ENCODE results near the gene COL10A1.

COL10A1 gene

DNA sequence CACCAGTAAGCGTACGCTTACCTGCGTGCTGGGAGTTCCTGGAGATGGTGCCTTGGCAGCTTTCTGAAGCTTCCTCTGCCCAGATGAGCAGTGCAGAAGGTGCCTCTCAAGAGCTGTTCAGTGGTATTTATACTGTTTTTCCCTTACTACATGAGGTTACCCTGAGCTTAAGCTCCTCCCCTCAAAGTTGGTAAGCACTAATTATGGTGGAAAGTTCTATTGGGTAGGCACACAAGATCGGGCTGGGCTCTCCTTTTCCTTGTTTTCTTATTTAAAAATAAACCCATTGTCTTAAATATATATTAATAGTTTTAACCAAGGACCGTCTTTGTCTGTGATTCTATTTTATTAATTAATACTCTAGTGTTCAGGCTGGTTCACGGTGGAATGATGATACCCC, at the start of gene COL10A1:
COL10A1 (minus strand) TSS at position 101 of the 400 bp plus-strand sequence. CDS start 640 bp downstream, outside the sequence.
- DNase-seq, result no peak

GRCh38 chr6:116175344-116175743, 49.4 kb upstream of the COL10A1 start:
- no peak for DNase-seq

GRCh38 chr6:116173928-116174327, 48.0 kb upstream of the COL10A1 start:
- DNase-seq, result no peak

DNA sequence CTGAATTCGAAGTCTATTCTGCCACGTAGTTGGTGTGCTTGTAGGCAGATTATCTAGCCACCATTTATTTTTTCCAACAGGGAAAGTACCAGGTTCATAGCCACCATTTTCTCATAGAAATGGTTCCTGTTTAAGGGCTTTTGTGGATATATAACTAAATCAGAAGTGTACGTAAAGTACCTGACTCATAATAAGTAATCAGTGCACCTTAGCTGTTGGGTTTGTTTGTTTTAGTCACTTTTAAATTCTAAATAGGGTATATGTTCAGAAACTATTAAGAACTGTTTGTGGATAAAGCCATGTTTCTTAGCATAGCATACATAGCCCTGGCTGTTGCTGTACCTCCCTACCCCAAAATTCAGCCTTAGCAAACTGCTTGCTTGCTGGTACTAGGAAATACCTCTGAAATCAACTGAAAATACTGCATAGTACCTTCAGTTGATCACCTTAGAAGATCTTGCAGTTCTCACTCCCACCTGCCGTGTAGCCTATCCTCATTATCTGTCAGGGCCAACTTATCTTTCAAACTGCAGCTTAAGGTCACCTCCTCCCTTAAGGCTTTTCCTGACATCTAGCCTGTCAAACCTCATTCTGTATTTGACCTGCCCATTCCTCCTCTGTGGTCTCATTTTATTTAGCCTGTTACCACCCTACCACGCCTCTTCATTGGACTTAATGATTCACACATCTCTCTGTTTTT, 44.6 kb upstream of the COL10A1 start:
- DNase-seq, result no peak

- no peak for DNase-seq
These were observed 43.9 kb upstream of the COL10A1 start for GRCh38 chr6:116169880-116170279.

DNA sequence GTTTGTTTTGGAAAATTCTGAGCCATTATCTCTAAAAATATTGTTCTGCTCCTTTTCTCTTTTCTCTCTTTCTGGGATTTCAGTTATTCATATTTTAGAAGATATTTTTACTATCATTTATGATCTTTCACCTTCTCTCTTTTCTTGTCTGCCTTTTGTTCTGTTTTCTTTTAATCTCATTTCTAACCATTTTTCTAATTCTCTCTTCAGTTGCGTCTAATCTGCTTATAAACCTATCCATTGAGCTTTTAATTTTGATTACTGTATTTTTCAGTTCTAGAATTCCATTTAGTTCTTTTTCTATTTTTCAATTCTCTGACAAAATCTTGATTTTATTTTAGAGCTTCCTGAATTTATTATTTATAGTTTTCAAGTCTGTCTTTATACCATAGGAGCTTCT, 42.2 kb upstream of the COL10A1 start:
- no peak for DNase-seq

DNA sequence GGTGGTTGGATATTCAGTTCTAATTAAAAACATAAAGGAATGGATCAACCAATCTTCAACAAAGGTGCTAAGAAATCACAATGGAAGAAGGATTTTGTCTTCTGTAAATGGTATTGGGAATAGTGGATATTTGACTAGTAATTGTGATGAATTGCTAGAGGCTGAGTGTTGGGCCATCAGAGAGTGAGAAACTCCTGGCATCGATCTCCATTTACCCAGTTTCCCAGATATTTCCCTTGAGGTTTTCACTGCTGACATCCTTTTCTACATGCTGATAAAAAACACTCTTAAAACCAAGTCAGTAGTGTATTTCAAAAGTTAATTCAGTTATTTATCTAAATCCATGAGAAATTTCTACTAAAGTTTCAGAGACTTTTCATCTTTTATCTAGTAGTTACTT, 40.4 kb upstream of the COL10A1 start:
- DNase-seq, result no peak

DNA sequence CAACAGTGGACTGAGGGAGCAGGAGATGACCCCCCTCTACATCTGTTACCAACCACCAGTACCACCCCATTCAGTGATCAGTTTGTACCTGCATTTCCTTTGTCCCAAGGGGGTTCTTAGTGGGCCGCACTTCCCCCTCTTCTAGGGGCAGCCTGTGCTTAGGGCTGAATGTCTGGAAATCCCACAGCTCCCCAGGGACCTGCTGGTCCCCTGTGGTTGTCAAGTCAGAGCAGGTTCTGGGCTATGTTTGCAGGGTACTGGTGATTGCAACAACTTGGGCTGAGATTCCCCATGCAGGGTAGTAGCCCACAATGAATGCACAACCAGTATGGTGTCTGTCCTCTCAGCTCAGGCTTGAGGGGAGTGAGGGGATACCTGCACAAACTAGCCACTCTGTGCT, 39.7 kb upstream of the COL10A1 start:
- no peak for DNase-seq

- no peak for DNase-seq
These were observed 34.0 kb upstream of the COL10A1 start for GRCh38 chr6:116159782-116160524.

DNA sequence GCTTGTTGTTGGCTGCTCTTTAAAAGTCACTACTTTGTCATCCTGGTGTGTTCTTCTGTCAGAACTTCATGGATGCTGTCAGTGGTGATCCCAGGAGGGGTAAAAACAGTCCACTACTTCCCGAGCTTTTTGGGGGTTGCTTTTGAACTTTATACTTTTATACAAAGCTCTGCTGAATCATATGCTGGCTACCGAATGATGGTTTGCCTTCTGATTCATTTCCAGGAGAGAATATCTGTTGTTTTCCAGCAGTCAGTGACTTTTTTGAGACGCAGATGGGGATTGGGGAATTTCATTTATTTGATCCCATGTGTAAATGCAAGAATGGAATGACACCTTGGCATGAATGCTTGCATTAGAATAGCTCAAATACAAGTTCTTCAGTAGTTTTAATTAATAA, 32.7 kb upstream of the COL10A1 start:
- DNase-seq, result no peak

GRCh38 chr6:116157391-116157790, 31.5 kb upstream of the COL10A1 start:
- no peak for DNase-seq

DNA sequence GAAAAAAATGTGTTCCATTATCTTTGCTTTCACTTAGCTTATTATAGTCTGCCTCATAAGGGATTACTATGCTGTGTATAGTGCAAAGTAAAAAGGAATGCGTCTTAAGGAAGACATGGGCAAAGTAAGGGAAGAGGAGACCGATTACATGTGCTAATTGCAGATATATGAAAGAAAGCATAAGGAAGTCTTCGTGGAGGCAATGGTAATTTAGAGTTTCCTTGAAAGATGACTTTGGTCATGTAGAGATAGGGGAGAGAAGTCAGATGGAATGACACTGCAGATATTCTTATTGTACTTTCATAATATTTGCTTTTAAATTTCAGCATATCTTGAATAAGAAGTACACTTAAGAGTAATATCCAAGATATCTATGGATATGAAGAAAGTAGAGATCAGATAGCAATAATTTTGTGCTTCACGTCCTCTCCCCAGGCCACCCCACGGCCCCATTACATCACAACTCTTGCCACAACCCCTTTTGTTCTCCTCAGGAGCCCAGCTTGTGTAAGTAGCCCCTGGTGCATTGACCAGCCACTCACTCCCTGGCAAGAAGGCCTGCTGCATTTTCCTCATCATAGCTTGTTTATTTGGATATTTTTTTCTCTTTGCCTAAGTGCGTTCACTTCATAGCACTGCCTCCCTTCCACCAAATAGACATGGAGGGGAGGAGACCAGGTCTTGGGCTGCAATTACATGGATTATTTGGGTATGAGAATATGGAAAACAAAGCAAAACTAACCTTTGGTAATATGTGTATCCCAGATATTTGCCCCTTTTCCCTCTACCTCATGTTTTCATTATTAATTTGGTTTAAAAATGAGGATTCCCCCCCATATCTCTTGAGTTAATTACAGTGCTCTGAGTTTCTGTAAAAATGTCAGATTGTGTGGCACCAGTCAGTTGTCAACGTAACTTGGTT, 30.7 kb upstream of the COL10A1 start:
- DNase-seq, result no peak

GRCh38 chr6:116154887-116155286, 29.0 kb upstream of the COL10A1 start:
- DNase-seq, result no peak

GRCh38 chr6:116152620-116153019, 26.7 kb upstream of the COL10A1 start:
- DNase-seq, result no peak

- no peak for DNase-seq
These were observed 20.1 kb upstream of the COL10A1 start for GRCh38 chr6:116145803-116146675.

DNA sequence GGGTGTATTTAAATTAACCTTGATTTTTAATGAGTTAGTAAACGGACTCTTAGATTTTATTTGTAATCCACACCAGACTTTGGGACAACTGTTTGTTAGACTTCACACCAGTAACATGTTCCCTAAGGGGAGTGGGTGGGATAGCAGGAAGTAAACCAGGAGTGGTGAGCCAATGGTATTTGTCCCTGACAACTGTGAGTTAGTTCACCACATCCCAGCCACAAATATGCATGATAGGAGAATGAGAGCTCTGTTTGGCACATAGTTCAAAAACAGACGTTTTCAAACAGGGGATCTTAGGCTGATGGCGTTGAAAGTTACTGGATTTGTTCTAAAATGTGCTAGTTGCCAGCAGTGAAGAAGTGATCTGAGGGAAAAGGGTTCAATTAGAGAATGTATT, 18.7 kb upstream of the COL10A1 start:
- no peak for DNase-seq

DNA sequence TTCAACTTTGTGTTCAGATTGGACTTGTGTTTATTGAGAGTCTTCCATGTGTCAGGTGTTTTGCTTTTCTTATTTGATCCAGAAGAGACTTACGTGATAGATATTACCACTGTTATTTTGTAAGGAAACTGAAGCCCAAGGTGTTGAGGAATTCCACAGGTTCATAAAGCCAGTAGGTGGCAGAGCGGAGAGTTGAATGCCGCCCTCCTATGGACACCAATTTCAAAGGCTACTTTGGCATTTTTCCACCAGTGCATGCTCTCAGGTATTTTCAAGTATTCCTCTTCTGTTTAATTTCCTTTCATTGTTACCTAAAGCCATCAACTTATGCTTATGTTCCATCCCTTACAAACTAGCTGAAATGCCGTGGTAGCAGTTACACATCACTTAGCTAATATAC, 14.0 kb upstream of the COL10A1 start:
- no peak for DNase-seq

GRCh38 chr6:116136933-116137340, 11.0 kb upstream of the COL10A1 start:
- no peak for DNase-seq

GRCh38 chr6:116136373-116136772, 10.4 kb upstream of the COL10A1 start:
- no peak for DNase-seq

DNA sequence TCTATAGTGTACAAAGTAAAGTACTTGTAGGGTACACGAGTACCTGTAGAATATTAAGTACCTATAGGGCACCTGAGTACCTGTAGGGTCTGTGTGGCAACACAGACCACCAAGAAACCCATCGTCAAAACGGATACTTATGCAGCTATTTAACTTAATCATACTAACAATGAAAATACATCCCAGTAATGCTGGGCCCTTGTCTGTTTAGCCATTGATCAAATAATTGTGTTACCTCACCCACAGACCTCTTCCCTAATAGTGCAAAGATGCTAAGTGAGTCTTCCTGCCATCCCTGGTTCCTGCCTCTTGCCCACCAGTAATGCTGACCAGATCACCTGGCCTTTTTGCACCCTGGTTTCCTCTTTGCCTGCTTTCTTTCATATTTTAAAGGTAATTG, 7.5 kb upstream of the COL10A1 start:
- DNase-seq, result no peak

DNA sequence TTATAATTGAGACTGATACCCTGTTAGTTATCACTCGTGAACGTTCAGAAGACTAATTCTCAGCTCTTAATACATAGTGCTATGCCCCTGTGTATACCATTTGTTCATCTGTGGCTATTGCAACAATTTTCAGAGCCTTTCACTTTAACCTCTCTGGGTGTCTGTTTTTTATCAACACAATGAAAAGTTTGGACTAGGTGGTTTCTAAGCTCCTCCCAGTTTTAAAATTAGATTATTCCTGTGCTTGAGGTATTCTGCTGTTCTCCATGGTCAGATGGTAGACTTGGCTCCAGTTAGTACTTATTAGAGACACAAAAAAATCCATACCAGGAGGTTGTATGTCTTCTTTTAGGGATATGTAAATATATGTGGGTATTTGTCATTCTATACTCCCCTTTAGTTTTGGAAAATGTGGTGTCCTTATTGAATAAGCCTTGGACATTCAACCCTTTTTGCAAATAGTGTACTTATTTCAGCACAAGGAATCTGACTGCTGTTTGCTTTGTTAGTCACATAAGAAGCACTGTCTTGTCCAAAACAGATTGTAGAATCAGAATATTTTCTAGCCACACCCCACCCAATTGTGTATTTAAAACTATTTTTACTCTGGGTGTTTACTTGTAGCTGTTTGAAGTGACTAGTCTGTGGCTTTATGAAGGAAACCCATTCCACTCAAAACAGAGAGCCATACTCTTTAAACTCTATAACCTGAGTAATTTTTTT, 2.0 kb upstream of the COL10A1 start:
- DNase-seq, result no peak

DNA sequence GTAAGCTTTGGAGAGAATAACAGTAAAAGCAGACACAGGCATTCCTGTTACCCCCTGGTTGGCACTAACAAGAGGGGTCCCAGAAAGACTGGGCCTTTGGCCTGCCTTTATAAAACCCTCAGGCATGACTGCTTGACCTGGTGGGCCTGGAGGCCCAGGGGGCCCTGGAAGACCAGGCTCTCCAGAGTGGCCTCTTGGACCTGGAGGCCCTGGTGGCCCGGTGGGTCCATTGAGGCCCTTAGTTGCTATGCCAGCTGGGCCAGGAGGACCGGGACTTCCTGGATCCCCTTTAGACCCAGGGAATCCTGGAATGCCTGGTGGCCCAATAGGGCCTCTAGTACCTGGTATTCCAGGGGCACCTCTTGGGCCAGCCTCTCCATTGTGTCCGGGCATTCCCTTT, 5.5 kb downstream of the COL10A1 start:
- no peak for DNase-seq
